Measurements from ENCODE around the gene ANGPTL7.

DNA sequence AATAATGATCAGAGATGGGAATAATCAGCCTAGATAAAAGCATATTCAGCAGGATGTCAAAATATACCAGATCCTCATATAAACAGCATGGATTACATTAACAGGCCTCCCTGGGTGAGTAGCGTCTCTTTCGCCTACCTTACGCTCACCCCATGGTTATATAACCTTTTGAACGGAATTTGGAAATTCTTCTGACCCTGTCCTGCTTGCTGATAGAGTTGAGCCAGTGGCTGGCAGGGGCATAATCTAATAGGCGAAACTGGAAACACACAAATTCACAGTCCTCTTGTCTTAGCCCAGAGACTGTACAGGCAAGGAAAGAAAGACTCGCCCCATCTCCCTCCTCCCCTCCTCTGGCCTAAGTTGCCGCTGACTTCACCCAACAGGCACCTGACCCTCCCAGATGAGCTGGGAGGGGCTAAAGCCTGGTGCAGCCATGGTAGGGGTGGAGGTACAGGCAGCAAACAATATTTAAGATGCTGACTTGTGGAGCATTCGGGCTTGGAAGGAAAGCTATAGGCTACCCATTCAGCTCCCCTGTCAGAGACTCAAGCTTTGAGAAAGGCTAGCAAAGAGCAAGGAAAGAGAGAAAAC lies at the start of gene ANGPTL7:
- TF ChIP-seq, protein P1, sequence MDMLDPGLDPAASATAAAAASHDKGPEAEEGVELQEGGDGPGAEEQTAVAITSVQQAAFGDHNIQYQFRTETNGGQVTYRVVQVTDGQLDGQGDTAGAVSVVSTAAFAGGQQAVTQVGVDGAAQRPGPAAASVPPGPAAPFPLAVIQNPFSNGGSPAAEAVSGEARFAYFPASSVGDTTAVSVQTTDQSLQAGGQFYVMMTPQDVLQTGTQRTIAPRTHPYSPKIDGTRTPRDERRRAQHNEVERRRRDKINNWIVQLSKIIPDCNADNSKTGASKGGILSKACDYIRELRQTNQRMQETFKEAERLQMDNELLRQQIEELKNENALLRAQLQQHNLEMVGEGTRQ (IDR thresholded peaks at IDR 0.05): no peak
- TF ChIP-seq POLR2A (IDR thresholded peaks at IDR 0.05; ENCODE audit: low read length): no peak
- no peak for TF ChIP-seq GATA3 (IDR thresholded peaks at IDR 0.05; ENCODE audit: borderline replicate concordance)
- TF ChIP-seq, protein P2, sequence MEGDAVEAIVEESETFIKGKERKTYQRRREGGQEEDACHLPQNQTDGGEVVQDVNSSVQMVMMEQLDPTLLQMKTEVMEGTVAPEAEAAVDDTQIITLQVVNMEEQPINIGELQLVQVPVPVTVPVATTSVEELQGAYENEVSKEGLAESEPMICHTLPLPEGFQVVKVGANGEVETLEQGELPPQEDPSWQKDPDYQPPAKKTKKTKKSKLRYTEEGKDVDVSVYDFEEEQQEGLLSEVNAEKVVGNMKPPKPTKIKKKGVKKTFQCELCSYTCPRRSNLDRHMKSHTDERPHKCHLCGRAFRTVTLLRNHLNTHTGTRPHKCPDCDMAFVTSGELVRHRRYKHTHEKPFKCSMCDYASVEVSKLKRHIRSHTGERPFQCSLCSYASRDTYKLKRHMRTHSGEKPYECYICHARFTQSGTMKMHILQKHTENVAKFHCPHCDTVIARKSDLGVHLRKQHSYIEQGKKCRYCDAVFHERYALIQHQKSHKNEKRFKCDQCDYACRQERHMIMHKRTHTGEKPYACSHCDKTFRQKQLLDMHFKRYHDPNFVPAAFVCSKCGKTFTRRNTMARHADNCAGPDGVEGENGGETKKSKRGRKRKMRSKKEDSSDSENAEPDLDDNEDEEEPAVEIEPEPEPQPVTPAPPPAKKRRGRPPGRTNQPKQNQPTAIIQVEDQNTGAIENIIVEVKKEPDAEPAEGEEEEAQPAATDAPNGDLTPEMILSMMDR (IDR thresholded peaks at IDR 0.05): no peak
- TF ChIP-seq RCOR1 (IDR thresholded peaks at IDR 0.05; ENCODE audit: low read depth, low read length): no peak
- TF ChIP-seq EP300 (IDR thresholded peaks at IDR 0.05): no peak
- no peak for TF ChIP-seq JUNB (IDR thresholded peaks at IDR 0.05)

Measured in A549 (cell line).